NB4 (cell line): ENCODE measurements around the gene CPNE1.

Source experiments
- POLR2A ChIP-seq: IDR thresholded peaks from 2 replicates; pipeline ENCODE4 v1.6.1; 2011; ENCODE audit warnings: mild to moderate bottlenecking; ENCODE audit not compliant: insufficient read length; ENCODE audit errors: extremely low read depth
- TF ChIP-seq, protein P1 (sequence below): IDR thresholded peaks from one replicate; pipeline ENCODE4 v1.5.1; 2012; ENCODE audit warnings: low read depth, low read length

DNA sequence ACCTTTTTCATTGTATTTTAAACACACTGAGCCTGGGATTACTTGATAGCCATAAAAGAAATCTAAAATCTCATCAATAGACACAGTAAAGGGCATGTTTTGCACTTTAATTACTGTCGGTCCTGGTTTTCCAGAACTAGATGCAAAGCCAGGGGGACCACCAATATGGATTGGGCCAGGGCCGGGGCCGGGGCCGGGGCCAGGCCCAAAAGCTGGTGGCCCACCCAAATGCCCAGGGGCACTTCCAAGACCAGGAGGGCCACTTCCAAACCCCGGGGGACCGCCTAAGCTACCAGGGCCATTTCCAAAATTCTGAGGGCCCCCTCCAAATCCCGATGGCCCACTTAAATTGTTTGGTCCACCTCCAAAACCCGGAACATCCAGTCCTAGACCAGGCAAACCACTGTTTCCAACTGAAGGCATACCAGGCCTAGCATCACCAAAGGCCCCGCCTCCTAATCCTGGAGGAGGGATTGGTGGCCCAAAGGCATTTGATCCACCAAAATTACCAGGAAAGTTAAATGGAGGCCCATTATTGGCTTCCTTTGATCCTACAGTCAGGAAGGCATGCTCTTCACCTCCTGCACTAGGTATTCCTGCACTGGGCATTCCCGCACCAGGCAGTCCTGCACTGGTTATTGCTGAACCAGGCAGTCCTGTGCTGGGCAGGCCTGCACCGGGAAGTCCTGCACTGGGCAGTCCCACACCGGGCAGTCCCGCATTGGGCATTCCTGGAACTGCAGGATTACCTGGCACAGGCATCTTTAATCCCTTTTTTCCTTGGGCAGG lies 11.9 kb downstream of the CPNE1 start:
- TF ChIP-seq POLR2A: no peak
- TF ChIP-seq, protein P1, sequence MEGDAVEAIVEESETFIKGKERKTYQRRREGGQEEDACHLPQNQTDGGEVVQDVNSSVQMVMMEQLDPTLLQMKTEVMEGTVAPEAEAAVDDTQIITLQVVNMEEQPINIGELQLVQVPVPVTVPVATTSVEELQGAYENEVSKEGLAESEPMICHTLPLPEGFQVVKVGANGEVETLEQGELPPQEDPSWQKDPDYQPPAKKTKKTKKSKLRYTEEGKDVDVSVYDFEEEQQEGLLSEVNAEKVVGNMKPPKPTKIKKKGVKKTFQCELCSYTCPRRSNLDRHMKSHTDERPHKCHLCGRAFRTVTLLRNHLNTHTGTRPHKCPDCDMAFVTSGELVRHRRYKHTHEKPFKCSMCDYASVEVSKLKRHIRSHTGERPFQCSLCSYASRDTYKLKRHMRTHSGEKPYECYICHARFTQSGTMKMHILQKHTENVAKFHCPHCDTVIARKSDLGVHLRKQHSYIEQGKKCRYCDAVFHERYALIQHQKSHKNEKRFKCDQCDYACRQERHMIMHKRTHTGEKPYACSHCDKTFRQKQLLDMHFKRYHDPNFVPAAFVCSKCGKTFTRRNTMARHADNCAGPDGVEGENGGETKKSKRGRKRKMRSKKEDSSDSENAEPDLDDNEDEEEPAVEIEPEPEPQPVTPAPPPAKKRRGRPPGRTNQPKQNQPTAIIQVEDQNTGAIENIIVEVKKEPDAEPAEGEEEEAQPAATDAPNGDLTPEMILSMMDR: no peak
